Measurements from ENCODE around the gene USH2A.

The USH2A gene

DNA sequence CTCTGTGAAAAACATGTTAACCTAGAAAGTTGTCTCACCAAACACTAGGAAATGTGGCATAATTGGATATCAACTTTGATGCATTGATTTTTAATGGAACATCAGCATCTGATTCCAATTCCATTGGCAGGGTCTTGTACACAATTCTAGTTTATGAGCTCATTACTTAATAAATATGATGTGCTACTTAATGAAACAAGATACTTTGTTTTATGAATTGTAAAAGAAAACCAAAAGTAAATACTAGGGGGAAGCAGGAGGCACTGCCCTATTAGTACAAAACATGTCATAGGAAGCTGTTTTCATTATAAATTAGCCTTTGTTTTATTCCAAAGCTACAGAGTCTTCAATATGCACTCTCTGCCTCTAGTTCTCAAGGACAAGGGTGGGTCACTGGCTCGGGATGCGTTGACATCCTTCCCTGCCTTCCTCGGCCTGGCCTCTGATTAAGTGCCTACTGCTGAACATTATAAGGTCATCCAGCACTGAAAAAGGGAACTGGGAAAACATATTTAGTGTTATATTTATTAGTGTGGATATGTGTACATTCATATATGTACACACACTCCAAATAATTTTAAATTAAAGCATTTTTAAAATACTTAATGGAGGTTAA, 185.2 kb downstream of the USH2A start:
- Histone ChIP-seq H3K9me3 (ENCODE audit: control insufficient read depth, insufficient read depth, low read depth, low read length) (no peaks in the 10 kb centered on the region), H3K4me1 (ENCODE audit: control insufficient read depth, insufficient read depth, low read length) (no peaks in the 10 kb centered on the region), H3K4me3 (ENCODE audit: low read depth, low read length) (no peak overlapping the region), H3K27ac (ENCODE audit: extremely low read depth, low read depth, low read length) (no peak overlapping the region), H3K36me3 (ENCODE audit: control insufficient read depth in 2 of 2, insufficient read depth in 1 of 2, low read length in 2 of 2) (no peaks in the 10 kb centered on the region)
- TF ChIP-seq ZSCAN18 (tag by site-specific recombination; IDR thresholded peaks at IDR 0.05) (no peak), TCF7L2 (IDR thresholded peaks at IDR 0.05; ENCODE audit: borderline replicate concordance, low read depth, low read length) (no peak), ZNF16 (tag by site-specific recombination; IDR thresholded peaks at IDR 0.05; ENCODE audit: low read depth) (no peak), ZNF366 (tag by site-specific recombination; conservative IDR thresholded peaks at IDR 0.05) (no peak), ZSCAN23 (tag by site-specific recombination; IDR thresholded peaks at IDR 0.05) (no peak)
- TF ChIP-seq, protein P1, sequence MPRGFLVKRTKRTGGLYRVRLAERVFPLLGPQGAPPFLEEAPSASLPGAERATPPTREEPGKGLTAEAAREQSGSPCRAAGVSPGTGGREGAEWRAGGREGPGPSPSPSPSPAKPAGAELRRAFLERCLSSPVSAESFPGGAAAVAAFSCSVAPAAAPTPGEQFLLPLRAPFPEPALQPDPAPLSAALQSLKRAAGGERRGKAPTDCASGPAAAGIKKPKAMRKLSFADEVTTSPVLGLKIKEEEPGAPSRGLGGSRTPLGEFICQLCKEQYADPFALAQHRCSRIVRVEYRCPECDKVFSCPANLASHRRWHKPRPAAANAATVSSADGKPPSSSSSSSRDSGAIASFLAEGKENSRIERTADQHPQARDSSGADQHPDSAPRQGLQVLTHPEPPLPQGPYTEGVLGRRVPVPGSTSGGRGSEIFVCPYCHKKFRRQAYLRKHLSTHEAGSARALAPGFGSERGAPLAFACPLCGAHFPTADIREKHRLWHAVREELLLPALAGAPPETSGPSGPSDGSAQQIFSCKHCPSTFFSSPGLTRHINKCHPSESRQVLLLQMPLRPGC (tag by site-specific recombination; IDR thresholded peaks at IDR 0.05), result no peak
- POLR2A ChIA-PET, result no interaction called here
- CTCF ChIA-PET, result interaction anchor here (0.9 to 1.8 kb wide), 2 partner anchors 17 kb away, joined by 4 to 5 read pairs; no protein-coding TSS in a partner anchor

- Histone ChIP-seq H3K36me3 (ENCODE audit: control insufficient read depth in 2 of 2, insufficient read depth in 1 of 2, low read length in 2 of 2) (no peaks in the 10 kb centered on the region), H3K9me3 (ENCODE audit: control insufficient read depth, insufficient read depth, low read depth, low read length) (no peaks in the 10 kb centered on the region), H3K4me3 (ENCODE audit: low read depth, low read length) (no peak overlapping the region), H3K4me1 (ENCODE audit: control insufficient read depth, insufficient read depth, low read length) (no peaks in the 10 kb centered on the region), H3K27ac (ENCODE audit: extremely low read depth, low read depth, low read length) (no peak overlapping the region)
- TF ChIP-seq ZNF792 (tag by site-specific recombination; IDR thresholded peaks at IDR 0.05) (no peak), ZNF248 (tag by site-specific recombination; IDR thresholded peaks at IDR 0.05) (no peak), ZNF654 (tag by site-specific recombination; IDR thresholded peaks at IDR 0.05; ENCODE audit: low read depth) (no peak), ZNF202 (tag by site-specific recombination; IDR thresholded peaks at IDR 0.05; ENCODE audit: borderline replicate concordance) (no peak), ZNF341 (tag by site-specific recombination; IDR thresholded peaks at IDR 0.05; ENCODE audit: low read depth) (no peak), ZNF660 (tag by site-specific recombination; IDR thresholded peaks at IDR 0.05) (no peak), SCRT1 (tag by site-specific recombination; IDR thresholded peaks at IDR 0.05; ENCODE audit: borderline replicate concordance) (no peak), REST (tag by site-specific recombination; IDR thresholded peaks at IDR 0.05) (no peak)
- ChIA-PET CTCF (no interaction called here), POLR2A (no interaction called here)
Measured at GRCh38 chr1:216224233-216224632, 199.0 kb downstream of the USH2A start.

DNA sequence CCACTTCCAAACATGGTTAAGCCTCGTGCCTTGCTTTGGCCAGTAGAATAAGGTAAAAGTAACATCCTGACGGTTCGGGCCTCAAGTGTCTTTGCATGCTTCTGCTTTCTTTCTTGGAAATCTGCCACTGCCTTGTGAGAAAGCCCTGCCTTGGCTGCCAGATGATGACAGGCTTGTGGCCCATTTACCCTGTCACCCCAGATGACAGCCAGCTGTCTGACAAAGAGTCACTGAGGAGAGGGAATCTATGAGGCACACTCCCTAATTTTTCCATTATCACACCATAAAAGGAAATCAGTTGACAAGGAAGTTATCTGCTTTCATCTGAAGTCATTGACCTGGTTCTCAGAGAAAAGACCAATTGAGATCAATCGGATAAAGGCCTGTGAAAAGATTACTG, 199.8 kb downstream of the USH2A start:
- ChIA-PET CTCF (no interaction called here), POLR2A (no interaction called here)
- H3K4me1 ChIP-seq (ENCODE audit: control insufficient read depth, insufficient read depth, low read length), result no peaks in the 10 kb centered on the region
- no peaks in the 10 kb centered on the region for H3K36me3 ChIP-seq (ENCODE audit: control insufficient read depth in 2 of 2, insufficient read depth in 1 of 2, low read length in 2 of 2)
- no peaks in the 10 kb centered on the region for H3K9me3 ChIP-seq (ENCODE audit: control insufficient read depth, insufficient read depth, low read depth, low read length)
- no peak for TF ChIP-seq ZNF354C (tag by site-specific recombination; IDR thresholded peaks at IDR 0.05; ENCODE audit: borderline replicate concordance, low read depth)
- no peak for TF ChIP-seq ZNF777 (tag by site-specific recombination; IDR thresholded peaks at IDR 0.05; ENCODE audit: borderline replicate concordance)
- TF ChIP-seq ZNF274 (IDR thresholded peaks at IDR 0.05; ENCODE audit: low read length), result no peak
- no peak for TF ChIP-seq ZNF274 (tag by site-specific recombination; IDR thresholded peaks at IDR 0.05; ENCODE audit: borderline replicate concordance)
- TF ChIP-seq ZNF18 (tag by site-specific recombination; IDR thresholded peaks at IDR 0.05), result no peak
- no peak for TF ChIP-seq ZBTB7A (tag by site-specific recombination; IDR thresholded peaks at IDR 0.05; ENCODE audit: low read depth)
- TF ChIP-seq ZNF132 (tag by site-specific recombination; IDR thresholded peaks at IDR 0.05; ENCODE audit: borderline replicate concordance), result no peak
- no peak for TF ChIP-seq ZNF169 (tag by site-specific recombination; IDR thresholded peaks at IDR 0.05)
- no peak for TF ChIP-seq ZNF658 (tag by site-specific recombination; IDR thresholded peaks at IDR 0.05)
- H3K27ac ChIP-seq (ENCODE audit: extremely low read depth, low read depth, low read length), result no peak overlapping the region
- no peak overlapping the region for H3K4me3 ChIP-seq (ENCODE audit: low read depth, low read length)

Measured in HEK293 (cell line).